Thyroid gland (tissue), 4 donors: ENCODE measurements around the gene LRP4.

Experiments used
- CTCF ChIP-seq, 6 experiments: fragments of 200-600 bp in 3 of 6; fragments of 450-650 bp in 3 of 6; sonication (generic) in 3 of 6; IDR thresholded peaks; one replicate each; pipeline ENCODE4 v1.5.1; 2016 to 2019; ENCODE audit warnings: antibody characterized with exemption in 6 of 6, mild to moderate bottlenecking in 2 of 6, inconsistent platforms in 1 of 6, moderate library complexity in 1 of 6
- POLR2A ChIP-seq, 2 donors: fragments of 450-650 bp; IDR thresholded peaks; one replicate each; pipeline ENCODE4 v1.6.1; 2017; ENCODE audit warnings: antibody characterized with exemption in 2 of 2, mild to moderate bottlenecking in 2 of 2, moderate library complexity in 1 of 2

DNA sequence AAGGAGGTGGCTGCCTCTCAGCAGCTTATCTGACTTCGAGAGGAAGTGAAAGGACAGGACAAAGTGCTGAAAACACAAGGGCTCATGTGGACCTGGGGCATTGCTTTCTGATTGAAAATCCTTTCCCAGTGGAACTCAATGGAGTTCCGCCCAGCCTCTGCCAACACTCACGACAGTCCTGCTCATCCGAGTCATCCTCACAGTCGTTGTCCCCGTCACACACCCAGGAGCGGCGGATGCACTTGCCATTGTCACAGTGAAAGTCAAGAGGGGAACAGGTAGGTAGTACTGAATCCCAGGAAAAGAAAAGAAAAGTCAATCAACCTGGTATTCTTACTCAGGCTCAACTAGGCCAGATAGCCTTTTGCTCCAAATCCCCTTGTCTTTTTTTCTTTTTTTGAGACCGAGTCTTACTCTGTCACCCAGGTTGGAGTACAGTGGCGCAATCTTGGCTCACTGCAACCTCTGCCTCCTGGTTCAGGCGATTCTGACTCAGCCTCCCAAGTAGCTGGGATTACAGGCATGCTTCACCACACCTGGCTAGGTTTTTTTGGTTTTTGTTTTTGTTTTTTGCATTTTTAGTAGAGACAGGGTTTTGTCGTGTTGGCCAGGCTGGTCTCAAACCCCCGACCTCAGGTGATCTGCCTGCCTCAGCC is 18.1 kb downstream of the LRP4 start:
- TF ChIP-seq CTCF (IDR thresholded peaks at IDR 0.05) (no peak), POLR2A (IDR thresholded peaks at IDR 0.05) (no peak)
